Activated gamma-delta T cell treated with Interleukin-2 at 50 U/mL for 16 hours (primary cell): ENCODE data around the gene UBTF.

Experiments used
- DNase-seq: peaks from one replicate; pipeline ENCODE4 v3.0.0-alpha.2; 2020

The UBTF gene

DNA sequence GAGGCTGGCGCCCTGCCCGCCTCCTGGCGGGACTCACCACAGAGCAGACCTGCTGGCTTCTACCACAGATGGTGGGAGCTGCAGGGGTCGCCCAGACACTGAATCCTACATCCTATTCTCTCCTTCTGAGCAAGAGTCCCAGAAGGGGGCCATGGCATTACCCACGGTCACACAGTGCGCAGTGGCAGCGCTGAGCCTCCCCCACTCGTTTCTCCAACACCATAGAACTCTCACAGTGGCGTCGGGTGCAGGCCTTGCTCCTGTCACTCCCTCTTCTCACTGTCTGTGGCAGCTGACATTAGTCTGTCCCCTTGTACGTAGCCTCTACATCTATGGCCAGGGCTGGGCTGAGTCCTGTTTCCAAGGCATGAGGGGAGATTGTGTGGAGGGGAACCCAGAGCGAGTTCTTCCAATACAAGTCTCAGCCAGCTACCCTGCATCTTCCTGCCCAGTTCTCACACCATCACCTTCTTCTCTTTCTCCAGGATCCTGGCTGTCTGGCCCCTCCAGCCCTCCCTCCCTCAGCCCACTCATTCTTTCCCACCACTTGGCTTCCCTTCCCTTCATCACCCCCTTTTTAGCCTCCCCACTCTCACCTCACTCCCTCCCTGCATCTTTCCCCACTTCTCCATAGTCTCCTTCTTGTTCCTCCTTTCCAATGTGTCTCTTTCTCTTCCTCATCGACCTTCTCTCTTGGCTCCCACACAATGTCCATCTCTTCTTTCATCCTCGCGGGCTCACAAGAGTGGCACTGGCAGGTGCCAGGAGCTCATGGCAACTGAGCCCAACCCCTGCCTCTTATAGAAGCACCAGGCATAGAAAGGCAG, 5.9 kb downstream of the UBTF start:
- no peak for DNase-seq

DNA sequence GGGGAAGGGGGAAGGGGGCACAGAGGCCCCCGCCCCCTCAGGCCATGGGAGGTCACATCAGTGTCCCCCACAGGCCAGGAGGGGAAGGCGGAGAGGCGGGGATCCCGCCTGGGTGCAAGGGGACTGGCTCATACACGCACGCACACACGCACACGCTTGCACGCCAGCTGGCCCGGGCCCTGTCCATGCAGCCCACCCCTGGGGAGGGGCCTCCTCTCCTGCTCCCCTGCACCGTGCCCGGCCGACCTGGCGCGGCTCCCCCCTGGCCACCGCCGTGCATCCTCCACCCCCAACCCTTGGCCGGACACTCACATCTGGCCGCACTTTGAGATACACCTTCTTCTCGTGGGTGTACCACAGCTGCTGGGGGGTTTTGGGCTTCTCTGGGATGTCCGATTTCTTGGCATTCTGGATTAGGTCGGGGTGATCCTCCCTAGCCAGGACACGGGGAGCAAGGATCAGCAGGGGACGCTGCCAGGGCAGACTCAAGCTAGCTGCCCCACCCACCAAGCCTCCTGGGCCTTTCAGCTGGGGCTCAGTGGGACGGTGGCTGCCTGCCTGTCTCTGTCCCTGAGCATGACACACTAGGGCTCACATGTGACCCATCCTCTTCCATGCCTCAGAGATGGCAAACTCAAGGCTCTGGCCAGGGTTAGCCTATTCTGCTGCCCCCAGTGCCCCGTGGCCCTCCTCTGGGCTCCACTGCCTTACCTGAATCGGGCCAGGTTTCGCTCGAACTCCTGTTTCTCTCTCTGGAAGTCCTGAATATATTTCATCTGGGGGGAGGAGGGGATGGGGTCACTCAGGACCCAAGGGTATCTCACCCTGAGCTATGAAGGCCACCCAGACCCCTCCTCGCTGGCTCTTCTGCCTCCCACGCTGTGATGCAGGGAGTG, 6.7 kb downstream of the UBTF start:
- no peak for DNase-seq

DNA sequence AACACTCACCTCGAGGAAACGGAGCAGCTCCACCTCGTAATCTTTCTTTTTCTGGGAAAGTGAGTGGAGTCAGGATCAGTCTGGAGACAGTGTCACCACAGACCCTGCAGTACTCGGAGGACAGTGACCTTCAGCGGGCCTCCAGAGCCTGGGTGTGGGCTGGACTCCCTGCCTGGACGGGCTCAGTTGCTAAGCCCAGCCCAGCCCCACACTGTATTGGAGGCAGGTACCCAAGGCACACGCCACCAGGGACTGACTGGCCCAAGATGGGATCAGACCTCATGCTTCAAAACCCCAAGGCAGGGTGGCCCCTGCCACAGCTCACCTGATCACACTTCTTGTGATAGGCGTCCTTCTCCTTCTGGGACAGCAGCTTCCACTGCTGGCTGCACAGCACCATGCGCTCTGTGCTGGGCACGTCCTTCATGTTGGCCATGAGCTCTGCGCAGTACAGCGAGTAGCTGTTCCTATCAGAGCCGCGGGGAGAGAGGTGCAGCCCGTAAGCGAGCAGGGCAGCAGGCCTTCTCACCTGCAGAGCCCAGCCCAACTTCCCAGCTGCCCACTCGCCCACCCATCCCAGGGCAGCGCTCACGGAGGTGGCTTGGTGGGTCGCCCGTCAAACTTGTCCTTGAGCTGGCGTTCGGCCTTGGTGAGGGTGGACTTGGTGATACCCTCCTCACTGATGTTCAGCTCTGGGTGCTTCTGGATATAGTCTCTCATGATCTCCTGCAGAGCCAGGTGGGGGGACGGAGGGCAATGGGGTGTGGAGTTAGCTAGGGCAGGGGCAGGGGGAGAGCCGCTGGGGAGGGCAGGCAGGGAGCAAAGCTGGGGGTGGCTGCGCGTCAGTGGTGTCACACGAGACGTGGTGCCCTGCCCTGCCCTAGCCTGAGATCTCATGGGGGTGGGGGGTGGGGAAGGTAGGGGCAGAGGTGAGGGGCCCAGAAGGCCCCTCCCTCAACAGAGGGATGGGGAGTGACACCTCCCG, 7.9 kb downstream of the UBTF start:
- DNase-seq = no peak

DNA sequence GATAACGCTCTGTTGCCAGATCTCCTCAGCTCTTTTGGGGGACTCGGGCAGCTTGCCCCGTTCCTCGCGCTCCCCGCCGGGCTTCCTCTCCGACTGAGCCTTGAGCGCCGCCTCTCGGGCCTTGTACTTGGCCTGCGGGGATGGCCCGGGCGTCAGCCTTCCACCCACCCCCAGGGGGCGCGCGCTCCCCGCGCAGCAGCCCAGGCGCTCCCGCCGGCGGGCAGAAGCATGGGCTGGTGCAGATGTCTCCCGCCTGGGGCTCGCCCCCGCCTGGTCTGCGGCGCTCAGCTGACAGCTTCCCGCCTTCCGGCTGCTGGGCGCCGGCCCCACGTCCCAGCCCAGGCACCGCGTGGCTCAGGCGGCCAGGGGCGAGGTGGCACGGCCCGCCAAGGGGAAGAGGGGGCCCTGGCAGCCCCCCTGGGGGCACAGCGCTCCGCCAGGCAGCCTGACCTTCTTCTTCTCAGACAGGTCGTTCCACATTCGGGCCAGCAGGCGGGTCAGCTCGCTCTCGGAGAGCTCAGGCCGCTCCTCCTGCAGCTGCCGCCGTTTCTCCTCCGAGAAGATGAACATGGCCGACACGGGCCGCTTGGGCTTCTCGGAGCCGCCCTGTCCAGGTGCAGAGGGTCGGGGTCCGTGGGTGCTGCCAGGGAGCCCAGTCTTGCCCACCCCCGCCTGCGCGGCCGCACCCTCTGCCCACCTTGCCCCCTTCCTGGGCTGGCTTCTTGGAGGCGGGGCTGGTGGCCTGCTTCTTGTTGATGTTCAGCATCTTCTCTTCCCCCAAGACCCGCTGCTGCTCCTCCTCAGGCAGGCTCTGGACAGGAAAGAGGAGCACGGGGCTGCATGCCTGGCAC, 8.9 kb downstream of the UBTF start:
- peak; percentile 92 for DNase-seq

DNA sequence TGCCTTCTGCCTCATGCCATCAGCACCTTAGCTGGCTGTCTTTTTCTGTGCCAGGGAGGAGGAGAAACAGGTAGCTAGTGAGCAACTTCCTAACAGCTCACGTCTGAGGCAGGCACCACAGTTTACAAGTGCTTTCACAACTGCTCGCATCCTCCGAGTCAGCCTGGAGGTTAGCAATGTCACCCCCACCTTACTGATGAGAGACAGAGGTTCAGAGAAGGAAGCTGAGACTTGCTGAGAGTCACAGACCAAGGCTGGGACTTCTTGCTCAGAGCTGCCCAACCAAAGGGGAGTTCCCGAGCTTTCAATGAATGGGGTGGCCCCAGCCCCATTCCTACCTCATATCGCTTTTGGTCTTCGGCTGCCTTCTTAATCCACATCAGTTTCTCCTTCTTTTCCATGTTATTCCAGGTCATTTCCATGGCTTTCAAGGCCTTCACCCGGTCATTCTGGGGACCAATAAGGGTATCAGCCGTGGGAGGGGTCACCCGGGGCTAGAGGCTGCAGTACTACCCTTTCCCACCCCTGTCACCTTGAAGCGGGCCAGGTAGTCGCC, 9.6 kb downstream of the UBTF start:
- DNase-seq = no peak

DNA sequence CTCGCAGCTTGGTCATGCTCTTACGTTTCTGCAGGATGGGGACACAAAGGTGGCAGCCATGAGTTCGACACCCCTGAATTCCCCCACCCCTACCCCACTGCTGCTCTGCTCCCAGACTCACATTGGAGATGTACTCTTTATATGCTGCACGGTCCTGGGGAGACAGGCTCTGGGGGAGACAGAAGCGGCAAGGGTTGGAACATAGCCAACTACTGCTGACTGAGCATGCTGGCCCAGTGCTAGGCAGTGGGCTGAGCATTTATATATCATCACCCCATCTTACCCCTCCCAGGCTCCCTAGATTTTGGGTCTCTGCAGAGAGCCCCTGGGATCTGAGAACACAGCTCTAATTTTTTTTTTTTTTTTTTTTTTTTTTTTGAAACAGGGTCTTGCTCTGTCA, 11.7 kb downstream of the UBTF start:
- DNase-seq = no peak

DNA sequence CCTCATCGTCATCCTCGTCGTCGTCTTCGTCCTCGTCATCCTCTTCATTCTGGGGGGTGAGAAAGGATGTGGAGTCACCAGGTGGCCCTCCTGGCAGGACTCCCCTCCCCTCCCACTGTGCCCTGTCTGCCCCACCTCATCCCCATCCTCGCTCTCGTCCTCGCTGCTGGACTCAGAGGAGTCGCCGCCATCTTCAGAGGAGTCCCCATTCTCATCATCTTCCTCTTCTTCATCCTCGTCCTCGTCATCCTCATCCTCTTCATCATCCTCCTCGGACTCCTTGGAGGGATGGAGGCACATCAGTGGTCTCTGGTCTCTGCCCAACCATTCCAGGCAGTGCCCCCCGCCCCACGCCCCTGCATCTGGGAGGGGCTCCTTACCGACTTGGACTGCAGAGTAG, 12.2 kb downstream of the UBTF start:
- no peak for DNase-seq

DNA sequence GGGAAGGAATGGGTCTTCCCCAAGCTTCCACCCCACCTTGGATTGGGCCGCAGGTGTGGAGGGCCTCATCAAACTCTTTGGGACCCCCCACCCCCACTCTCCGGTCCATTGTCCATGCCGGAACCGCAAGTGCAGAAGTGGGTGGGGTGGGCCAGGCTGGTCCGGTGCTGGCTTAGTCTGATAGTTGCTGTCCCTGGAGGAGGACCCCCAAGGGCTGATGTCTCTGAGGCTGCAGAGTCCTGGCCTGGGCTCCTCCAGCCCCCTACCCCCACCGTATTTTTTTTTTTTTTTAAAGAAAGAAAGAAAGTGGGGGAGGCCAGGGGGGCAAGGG, 12.7 kb downstream of the UBTF start:
- DNase-seq = no peak

DNA sequence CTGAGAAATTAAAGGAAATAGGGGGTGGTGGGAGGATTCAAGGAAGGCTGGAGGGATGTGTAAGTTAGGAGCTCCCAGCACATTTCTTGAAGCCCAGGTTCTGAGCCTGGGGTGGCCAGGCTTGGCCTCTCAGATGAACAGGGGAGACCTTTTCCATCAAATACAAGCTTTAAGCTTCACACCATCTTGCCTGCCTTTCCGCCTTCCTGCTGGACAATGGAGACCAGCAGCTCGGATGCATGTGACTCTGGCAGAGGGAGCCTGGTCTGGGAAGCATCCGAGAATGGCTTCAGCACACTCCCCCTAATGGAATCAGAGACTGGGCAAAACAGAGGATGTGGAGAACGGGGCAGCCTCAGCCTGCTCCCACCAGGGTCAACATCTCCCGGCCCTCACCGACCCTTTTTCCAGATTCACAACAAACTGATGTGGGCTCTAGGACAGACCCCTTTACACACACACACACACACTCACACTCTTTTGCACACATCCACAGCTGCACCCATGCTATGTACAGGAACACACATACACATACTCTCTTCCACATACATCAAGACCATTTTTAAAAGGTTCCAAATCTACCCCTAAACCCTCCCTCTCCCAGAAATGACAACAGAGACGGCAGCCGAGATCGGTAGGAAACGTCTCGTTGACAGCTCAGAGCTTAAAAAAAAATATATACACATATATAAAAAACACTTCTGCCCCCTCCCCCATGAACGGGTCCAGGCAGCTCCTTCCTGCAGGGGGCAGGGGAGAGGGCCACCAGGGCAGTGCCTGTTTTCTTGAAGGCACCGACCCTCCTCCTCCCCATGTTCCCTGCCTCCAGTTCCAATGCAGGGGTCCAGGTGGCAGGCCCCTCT, 13.3 kb downstream of the UBTF start:
- DNase-seq = no peak

DNA sequence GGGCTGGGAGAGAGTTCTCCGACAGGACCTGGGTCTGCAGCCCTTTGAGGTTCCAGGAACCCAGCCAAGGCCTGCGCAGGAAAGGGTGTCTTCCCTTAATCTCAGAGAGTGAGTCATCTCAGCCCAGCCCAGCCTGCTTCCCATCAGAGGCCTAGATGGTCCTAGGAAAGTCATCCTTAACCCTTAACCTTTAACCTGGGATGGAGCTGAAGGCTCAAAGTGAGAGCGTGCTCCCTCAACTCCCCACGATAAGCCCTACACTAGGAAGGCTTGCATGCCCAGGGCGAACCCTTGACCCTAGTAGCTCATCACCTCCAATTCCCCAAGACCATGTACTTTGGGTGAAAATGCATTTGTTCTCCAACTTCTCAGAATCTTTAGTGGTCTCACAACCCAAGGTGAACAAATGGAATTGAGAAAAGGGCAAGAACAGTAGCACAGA, 15.0 kb downstream of the UBTF start:
- DNase-seq = no peak

DNA sequence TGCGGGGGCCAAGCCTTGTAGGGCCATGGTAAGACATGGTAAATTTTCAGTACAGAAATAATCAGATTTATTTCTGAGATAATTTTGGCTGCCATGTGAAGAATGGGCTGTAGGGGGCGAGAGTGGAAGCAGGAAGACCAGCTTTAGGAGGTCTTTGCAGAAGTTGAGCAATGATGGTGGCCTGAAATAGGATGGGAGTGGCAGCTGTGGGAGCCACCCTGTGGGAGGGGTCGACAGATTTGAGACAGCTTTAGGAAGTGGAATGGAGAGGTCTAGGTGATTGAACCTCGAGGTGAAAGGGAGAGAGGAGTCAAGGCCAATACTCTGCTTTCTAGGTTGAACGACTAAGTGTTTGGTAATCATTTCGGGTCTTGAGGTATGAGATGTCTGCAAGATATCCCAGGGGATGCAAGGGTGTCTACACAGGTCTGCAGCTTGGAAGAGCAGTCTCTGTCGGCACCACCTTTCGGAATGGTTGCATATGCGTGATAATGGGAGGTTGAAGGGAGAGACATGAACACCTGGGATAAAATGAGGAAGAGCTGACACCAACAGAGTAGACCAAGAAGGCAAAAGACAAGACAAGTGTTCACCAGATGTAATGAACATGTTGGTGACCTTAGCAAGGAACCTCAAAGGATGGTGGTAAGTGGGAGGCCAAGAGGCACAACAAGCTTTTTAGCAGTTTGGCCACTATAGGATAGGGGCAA, 15.6 kb downstream of the UBTF start:
- peak; percentile 52 for DNase-seq

DNA sequence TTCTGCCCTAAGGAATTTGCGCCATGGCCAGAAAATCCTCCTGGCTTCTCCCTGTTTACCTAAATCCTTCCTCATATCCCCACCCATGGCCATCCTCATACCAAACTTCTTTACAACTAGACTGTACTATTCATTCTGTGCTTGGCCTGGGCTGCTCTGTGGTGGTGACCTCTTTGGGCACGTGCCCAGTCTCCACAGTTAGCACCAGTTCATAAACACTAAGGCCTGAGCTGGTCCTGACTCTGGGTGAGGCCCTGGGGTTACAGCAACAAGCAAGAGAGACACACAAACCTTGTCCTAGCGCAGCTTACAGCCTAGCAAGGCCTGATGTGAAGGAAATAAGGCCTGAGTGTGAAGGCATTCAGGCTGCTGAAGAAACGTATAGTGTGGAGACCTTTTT, 16.7 kb downstream of the UBTF start:
- DNase-seq = no peak

DNA sequence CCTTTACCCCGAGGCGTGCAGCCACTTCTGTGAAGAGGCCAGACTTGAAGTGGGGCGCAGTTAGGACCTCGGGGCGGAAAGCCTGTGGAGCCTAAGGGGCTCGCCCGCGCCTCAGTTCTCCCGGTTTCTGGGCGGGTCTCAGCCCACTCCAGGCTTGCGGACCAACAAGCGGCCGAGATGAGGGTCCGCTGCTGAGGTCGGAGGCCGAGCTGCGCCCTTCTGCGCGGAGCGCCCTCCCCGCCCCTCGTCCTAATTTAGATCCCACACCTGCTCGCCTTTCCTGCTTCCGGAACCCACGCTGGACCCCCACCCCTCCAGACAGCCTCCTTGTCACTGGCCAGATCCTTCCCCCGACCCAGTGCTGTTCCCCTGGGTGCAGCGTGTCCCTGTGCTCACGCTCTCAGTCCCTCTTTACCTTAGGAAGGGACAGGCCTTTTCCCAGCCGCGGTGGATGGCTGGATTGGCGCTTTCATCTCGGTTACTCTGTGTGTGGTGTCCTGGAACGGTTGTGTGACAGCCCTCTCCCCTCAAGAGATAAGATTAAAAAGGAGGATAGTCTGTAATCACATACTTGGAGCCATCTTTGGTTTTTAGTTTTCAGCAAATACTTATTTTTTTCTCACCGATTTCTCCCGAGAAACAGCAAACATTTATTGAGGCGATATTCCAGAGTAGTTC, 18.9 kb downstream of the UBTF start:
- DNase-seq = no peak

DNA sequence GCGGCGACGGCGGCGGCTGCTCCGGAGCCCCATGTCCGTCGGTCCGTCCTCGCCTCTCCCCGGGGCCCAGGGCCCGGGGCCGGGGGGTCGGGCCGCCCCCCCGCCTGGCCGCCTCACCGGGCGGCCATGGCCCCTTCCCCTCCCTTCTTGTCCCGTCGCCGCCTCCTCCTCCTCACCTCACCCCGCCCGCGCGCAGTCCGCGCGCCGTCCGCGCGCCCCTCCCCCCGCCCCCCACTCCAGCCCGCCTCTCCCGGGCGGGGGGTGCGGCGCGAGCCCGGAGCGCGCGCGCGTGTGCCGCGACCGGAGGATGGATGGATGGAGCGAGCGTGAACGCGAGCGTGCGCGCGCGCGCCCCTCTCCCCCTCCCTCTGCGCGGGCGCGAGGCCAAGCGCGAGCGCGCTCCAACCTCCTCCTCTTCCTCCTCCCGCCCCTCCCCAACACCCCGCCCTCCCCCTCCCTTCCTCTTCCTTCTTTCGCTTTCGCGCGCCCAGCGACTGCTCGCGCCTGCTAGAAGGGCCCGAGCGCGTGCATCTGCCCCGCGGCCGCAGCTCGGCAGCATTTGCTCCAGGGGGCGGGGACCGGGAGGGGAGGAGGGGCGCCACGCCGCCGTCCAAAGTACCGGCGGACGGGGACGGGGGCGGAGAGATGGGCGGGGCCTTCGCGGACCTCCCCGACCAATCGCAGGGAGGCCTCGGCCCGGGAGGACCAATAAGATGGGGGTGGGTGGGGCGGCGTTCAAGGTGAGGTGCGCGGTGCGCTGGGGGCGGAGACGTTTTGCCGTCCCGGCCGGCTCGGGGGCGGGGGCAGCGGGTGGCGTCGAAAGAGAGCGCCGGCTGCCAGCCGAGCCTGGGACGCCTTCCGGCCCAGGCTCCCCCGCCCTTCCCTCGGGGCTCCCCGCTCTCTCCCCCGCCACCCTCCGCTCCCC, 19.7 kb downstream of the UBTF start, which contains the start of gene ATXN7L3:
Gene ATXN7L3, minus strand, starts transcription at position 332 of the 925 bp plus-strand sequence. CDS start 1,814 bp downstream, outside the sequence.
- peak; percentile 100 for DNase-seq

DNA sequence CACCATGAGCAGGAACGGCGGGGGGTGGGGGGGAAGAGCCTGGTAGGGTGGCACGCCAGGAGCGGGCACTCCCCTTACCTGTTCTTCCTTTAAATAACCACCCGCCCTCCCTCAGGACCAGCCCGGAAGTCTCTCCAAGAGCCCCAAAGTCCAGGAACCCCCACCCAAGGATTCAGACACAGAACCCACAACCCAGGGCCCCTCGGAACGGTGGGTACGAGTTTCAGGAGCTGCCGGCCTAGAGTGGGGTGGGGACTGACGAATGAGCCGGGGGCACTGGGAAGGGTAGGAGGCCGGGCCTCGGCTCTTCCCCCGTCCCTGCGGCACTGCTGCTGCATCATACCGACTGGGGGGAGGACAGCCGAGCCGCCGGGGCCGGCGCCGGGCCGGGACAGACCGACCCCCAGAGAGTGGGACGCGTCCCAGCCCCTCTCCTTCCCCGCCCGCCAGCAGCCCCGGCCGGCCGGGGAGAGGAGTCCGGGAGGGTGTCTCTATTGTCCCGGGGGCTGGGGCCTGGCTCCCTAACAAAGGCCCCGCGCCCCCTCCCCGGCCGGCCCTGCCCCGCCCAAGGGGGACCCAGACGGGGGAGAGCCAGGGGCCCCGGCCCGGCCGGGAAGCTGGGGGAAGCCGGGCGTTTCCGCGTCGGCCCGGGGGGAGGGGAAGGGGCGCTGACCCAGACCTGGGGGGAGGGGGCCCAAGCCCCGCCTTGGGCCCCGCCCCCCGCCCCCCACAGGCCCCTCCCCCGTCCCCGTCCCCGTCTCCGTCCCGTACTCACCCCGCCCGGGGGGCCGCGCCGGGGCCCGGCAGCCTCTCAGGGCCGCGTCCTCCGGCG, 20.5 kb downstream of the UBTF start:
- peak; percentile 49 for DNase-seq

DNA sequence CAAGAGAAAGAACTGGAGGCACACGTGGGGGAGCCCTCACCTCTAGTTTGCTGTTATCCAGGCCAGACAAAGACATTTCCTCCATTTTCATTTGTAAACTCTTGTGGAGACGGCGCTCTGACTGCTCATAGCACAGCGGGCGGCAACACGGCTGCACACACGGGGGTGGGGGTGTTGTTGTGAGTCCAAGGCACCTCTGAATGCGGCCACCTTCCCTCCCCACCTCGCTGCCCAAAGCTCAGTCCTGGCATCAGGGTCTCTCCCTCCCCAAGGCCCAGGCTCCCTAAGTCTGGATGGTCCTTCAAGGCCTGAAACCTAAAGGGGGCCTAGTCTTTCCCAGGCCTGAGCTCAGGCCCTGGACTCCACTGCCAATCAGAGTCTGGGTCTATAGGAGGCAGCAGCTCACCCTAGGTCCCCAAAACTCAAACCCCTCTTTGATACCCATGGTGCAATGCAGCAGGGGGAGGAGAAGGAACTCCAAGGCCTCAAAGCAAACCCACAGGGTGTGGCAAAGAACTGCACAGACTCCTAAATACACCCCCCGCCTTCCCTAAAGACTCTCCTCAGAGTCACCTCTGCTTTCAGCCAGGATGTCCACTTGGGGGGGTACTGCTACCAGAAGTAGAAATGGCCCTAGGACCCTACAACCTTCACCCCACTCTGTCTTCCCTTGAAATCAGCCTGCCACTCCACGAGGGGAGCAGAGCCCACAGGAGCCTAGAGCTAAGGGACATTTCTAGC, 21.3 kb downstream of the UBTF start:
- DNase-seq = peak; percentile 38
